HepG2 (cell line): ENCODE data around the gene WDR19. TPM values are rescaled to one million over a fixed set of nuclear protein-coding genes. Genes with fewer than 3 reads are reported as not detected.

ENCODE experiments used
- ARNT ChIP-seq: fragments of 450-650 bp; IDR thresholded peaks from 2 replicates; pipeline ENCODE4 v1.6.1; 2017
- NR2C2 ChIP-seq: sonication (generic); formaldehyde crosslinking; IDR thresholded peaks from 2 replicates; pipeline ENCODE4 v1.4.0; 2020; ENCODE audit warnings: missing genetic modification reagents, mild to moderate bottlenecking, moderate library complexity, borderline replicate concordance
- RERE ChIP-seq: IDR thresholded peaks from 2 replicates; pipeline ENCODE4 v1.6.1; 2016; ENCODE audit warnings: low read depth, missing genetic modification reagents, missing compliant biosample characterization
- ZNF124 ChIP-seq: sonication (generic); formaldehyde crosslinking; IDR thresholded peaks from 2 replicates; pipeline ENCODE4 v1.4.0; 2020; ENCODE audit warnings: missing genetic modification reagents
- ZNF333 ChIP-seq: sonication (generic); formaldehyde crosslinking; IDR thresholded peaks from 2 replicates; pipeline ENCODE4 v1.4.0; 2020; ENCODE audit warnings: mild to moderate bottlenecking, missing genetic modification reagents, borderline replicate concordance
- ZNF580 ChIP-seq: IDR thresholded peaks from 2 replicates; pipeline ENCODE4 v1.6.1; 2016; ENCODE audit warnings: low read depth, borderline replicate concordance
- ZNF629 ChIP-seq: sonication (generic); formaldehyde crosslinking; conservative IDR thresholded peaks from 2 replicates; pipeline ENCODE4 v1.5.0; 2020; ENCODE audit warnings: missing genetic modification reagents
- ZNF770 ChIP-seq: sonication (generic); formaldehyde crosslinking; IDR thresholded peaks from 2 replicates; pipeline ENCODE4 v1.5.0; 2020; ENCODE audit warnings: mild to moderate bottlenecking, missing genetic modification reagents
- ZSCAN21 ChIP-seq: sonication (generic); formaldehyde crosslinking; IDR thresholded peaks from 2 replicates; pipeline ENCODE4 v1.8.0; 2022; ENCODE audit warnings: mild to moderate bottlenecking, missing genetic modification reagents, moderate library complexity, borderline replicate concordance
- polyA plus RNA-seq, 8 experiments: library from polyadenylated mRNA; depleted of rRNA in 3 of 8; stranded (reverse) in 7 of 8; unstranded in 1 of 8; fragments of >200 nt; fragmentation: Illumina TruSeq in 4 of 8; extraction: Trizol in 4 of 8; gene quantifications; 2 replicates each; pipeline versions ENCODE4 v1.2.1 to v1.2.3, GENCODE V29; 2011 to 2016; ENCODE audit warnings: low read depth in 4 of 8, missing spikeins in 1 of 8, mixed read lengths in 1 of 8; ENCODE audit not compliant: insufficient read depth in 1 of 8
- total RNA-seq, 5 experiments: library from RNA; depleted of rRNA; stranded (reverse); fragments of >200 nt; fragmentation: Illumina TruSeq; extraction: Trizol; gene quantifications; 2 replicates each; pipeline ENCODE4 v1.2.3, GENCODE V29; 2016; ENCODE audit warnings: low read depth in 1 of 5
- TF ChIP-seq, protein P1 (sequence below): sonication (generic); formaldehyde crosslinking; IDR thresholded peaks from 2 replicates; pipeline ENCODE4 v1.4.0; 2020; ENCODE audit warnings: mild to moderate bottlenecking, missing genetic modification reagents
- TF ChIP-seq, protein P2 (sequence below): sonication (generic); IDR thresholded peaks from 2 replicates; pipeline ENCODE4 v1.6.1; 2016; ENCODE audit warnings: low read depth, borderline replicate concordance
- TF ChIP-seq, protein P3 (sequence below): sonication (generic); formaldehyde crosslinking; IDR thresholded peaks from 2 replicates; pipeline ENCODE4 v1.8.0; 2022; ENCODE audit warnings: low read depth, missing genetic modification reagents

WDR19 gene
- total and polyA plus RNA-seq, 2 of the 13 experiments (the other 11 are each of a cell fraction or from before 2014, with no cell fraction given) = 22.9 to 34.1 TPM

GRCh38 chr4:39181905-39182638 lies at the start of gene WDR19 (continued):
- TF ChIP-seq, protein P1, sequence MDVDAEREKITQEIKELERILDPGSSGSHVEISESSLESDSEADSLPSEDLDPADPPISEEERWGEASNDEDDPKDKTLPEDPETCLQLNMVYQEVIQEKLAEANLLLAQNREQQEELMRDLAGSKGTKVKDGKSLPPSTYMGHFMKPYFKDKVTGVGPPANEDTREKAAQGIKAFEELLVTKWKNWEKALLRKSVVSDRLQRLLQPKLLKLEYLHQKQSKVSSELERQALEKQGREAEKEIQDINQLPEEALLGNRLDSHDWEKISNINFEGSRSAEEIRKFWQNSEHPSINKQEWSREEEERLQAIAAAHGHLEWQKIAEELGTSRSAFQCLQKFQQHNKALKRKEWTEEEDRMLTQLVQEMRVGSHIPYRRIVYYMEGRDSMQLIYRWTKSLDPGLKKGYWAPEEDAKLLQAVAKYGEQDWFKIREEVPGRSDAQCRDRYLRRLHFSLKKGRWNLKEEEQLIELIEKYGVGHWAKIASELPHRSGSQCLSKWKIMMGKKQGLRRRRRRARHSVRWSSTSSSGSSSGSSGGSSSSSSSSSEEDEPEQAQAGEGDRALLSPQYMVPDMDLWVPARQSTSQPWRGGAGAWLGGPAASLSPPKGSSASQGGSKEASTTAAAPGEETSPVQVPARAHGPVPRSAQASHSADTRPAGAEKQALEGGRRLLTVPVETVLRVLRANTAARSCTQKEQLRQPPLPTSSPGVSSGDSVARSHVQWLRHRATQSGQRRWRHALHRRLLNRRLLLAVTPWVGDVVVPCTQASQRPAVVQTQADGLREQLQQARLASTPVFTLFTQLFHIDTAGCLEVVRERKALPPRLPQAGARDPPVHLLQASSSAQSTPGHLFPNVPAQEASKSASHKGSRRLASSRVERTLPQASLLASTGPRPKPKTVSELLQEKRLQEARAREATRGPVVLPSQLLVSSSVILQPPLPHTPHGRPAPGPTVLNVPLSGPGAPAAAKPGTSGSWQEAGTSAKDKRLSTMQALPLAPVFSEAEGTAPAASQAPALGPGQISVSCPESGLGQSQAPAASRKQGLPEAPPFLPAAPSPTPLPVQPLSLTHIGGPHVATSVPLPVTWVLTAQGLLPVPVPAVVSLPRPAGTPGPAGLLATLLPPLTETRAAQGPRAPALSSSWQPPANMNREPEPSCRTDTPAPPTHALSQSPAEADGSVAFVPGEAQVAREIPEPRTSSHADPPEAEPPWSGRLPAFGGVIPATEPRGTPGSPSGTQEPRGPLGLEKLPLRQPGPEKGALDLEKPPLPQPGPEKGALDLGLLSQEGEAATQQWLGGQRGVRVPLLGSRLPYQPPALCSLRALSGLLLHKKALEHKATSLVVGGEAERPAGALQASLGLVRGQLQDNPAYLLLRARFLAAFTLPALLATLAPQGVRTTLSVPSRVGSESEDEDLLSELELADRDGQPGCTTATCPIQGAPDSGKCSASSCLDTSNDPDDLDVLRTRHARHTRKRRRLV (CRISPR knock-in tag) = no peak
- TF ChIP-seq RERE (no peak), ZSCAN21 (CRISPR knock-in tag) (no peak; the same call in 1 of the 2 replicates), ZNF333 (CRISPR knock-in tag) (no peak), ZNF770 (CRISPR knock-in tag) (no peak), ZNF580 (CRISPR knock-in tag) (0 out of 2 replicates have a peak, but pooled peaks have one; percentile 41), ZNF629 (CRISPR knock-in tag) (no peak), NR2C2 (CRISPR knock-in tag) (no peak), ZNF124 (CRISPR knock-in tag) (no peak; the same call in 1 of the 2 replicates), ARNT (no peak)
- TF ChIP-seq, protein P2, sequence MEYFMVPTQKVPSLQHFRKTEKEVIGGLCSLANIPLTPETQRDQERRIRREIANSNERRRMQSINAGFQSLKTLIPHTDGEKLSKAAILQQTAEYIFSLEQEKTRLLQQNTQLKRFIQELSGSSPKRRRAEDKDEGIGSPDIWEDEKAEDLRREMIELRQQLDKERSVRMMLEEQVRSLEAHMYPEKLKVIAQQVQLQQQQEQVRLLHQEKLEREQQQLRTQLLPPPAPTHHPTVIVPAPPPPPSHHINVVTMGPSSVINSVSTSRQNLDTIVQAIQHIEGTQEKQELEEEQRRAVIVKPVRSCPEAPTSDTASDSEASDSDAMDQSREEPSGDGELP = peak; percentile 14; the same call in 1 of the 2 replicates
- TF ChIP-seq, protein P3, sequence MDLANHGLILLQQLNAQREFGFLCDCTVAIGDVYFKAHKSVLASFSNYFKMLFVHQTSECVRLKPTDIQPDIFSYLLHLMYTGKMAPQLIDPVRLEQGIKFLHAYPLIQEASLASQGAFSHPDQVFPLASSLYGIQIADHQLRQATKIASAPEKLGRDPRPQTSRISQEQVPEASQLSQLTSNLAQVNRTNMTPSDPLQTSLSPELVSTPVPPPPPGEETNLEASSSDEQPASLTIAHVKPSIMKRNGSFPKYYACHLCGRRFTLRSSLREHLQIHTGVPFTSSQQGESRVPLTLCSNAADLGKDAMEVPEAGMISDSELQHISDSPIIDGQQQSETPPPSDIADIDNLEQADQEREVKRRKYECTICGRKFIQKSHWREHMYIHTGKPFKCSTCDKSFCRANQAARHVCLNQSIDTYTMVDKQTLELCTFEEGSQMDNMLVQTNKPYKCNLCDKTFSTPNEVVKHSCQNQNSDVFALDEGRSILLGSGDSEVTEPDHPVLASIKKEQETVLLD (CRISPR knock-in tag) = no peak
